NCI-H1436 (cell line): ENCODE results near the gene PLAAT4.
"Not testable (repeated sequence)": the region's sequence is repeated elsewhere in the genome, so short reads cannot be mapped to it uniquely, and the experiment has no call there.

Source experiments
- DNase-seq: peaks from one replicate; lab custom pipeline; 2025; lab: John Stamatoyannopoulos, UW

Gene PLAAT4

DNA sequence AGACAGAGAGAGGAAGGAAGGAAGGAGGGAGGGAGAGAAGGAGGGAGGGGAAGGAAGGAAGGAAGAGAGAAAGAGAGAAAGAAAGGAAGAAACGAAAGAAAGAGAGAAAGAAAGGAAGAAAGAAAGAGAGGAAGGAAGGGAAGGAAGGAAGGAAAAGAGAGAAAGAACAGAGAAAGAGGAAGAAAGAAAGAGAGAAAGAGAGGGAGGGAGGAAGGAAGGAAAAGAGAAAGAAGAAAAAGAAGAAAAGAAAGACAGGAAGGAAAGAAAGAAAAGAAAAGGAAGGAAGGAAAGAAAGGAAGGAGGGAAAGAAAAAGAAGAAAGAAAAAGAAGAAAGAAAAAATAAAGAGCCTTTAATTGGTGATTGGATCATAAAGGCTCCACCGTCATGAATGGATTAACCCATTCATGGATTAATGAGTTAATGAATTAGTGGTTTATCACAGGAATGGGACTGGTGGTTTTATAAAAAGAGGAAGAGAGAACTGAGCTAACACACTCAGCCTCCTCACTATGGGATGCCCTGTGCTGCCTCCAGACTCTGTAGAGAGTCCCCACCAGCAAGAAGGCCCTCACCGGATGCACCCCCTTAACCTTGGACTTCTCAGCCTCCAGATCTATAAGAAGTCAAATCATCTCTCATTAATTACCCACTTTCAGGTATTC, 35.5 kb downstream of the PLAAT4 start:
- DNase-seq: no peak

DNA sequence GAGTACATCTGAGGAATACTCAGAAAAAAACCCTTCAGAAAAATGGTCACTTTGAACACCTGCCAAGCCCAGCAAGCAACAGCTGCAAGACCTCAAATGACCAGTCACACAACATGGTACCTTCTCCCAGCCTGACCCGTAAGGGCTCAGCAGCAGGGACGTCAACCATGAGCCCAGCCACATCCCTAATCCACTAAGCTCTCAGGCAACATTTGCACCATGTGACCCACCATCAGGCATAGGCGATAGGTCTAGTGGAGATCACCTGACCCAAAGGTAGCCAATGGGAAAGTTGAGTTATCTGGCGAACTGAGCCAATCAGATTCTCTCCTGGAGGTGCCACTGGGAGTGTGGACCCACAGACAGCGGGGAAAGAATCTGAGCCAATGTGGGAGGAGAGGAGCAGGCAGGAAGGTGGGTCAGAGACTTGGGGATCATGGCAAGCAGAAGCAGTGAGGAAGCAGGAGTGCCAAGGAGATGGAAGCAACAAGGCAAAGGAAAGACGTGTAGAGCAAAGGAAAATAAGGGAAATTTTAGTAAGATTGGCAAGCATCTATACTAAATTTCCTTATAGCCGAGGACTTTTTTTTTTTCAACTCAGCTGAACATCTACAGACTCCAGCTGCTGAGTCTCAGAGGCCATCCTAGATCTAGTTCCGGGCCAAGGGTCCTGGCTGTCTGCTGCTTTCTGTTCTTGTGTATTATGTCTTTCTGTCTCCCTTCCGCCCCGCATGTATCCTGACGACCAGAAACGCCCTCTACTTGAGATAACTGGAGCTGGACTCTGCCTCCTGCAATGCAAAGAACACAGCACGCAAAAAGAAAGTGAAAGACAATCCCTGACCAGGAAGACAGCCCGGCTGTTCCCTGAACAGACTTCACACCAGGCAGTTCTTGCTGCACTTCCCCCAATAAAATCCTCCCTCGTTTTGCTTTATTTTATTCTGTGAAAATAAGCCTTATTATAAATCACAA, 37.6 kb downstream of the PLAAT4 start:
- DNase-seq: no peak

DNA sequence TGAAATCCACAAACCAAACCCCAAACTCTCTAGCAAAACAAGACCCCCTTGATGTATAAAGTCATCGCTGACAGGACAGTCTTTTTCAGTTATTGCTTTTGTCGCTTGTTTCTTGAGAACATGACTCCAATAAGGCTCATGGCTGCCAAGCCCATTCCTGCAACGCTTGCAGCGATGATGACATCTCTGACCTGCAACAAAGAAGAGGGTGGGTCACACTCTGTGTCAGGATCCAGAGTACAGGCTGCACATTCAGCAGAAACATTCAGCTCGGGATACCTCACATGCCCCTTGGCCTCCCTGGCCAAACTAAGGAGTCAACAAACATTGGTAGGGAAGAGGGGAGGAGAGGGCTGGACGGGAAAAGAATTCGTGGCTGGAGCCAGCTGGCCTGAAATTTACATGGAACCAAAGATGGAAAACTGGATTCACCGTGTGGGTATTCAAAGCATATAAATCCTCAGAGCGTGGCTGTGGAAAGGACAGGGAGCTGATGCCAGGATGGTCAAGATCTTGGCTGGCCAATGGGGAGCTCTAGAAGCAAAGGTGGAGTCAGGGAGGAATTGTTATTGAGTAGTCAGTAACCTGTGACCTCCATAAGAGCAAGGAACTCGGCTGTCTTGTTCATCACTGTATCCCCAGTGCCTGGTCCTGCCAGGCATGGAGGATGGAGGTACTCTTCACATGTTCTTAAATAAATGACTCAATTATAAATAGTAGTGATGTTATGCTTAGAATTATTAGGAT, 38.4 kb downstream of the PLAAT4 start:
- no peak for DNase-seq

DNA sequence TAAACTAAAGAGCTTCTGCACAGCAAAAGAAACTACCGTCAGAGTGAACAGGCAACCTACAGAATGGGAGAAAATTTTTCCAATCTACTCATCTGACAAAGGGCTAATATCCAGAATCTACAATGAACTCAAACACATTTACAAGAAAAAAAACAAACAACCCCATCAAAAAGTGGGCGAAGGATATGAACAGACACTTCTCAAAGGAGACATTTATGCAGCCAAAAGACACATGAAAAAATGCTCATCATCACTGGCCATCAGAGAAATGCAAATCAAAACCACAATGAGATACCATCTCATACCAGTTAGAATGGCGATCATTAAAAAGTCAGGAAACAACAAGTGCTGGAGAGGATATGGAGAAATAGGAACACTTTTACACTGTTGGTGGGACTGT, 42.3 kb downstream of the PLAAT4 start:
- DNase-seq: not testable (repeated sequence)

DNA sequence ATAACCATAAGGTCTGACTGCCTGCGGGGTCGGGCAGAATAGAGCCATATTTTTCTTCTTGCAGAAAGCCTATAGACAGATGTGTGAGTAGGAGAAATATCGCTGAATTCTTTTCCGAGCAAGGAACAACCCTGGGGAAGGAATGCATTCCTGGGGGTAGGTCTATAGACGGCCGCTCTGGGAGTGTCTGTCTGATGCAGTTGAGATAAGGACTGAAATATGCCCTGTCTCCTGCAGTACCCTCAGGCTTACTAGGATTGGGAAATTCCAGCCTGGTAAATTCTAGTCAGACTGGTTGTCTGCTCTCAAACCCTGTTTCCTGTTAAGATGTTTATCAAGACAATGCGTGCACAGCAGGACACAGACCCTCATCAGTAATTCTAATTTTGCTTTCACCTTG, 44.6 kb downstream of the PLAAT4 start:
- not testable (repeated sequence) for DNase-seq

DNA sequence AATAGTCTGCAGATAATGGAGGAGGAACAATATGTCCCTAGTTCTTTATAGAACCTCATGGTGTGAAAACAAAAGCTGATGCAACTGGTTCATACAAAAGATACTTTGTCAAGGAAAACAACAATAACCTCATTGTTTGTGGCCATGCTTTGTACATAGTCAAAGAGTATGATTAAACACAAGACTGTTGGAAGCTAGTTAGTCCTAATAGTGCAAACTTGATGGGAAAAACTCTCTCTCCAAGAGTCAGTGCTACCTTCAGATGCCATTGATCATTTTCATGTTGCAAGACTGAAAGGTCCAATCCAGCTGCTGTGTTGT, 46.7 kb downstream of the PLAAT4 start:
- no peak for DNase-seq

DNA sequence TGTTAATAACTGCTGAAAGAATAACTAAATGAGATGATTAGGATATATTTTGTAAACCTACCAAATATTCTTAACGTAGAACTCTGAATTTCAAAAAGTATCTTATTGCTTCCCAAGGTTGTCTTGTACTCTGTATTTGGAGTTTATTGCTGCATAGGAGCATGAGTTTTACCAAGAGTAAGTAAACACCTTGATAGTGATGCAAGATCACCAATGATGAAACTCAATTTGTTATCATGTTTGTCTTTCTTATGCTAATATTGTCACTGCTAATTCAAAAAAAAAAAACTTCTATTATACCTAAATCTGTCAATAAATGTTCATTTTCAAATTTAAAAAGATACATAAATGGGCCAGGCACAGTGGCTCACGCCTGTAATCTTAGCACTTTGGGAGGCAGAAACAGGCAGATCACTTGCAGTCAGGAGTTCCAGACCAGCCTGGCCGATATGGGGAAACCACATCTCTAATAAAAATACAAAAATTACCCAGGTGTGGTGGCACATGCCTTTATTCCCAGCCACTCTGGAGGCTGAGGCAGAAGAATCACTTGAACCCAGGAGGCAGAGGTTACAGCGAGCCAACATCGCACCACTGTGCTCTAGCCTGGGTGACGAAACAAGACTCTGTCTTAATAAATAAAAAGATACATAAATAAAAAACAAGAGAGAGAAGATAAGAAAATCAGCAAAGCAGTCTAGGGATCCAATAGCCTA, 50.0 kb downstream of the PLAAT4 start:
- DNase-seq: no peak

DNA sequence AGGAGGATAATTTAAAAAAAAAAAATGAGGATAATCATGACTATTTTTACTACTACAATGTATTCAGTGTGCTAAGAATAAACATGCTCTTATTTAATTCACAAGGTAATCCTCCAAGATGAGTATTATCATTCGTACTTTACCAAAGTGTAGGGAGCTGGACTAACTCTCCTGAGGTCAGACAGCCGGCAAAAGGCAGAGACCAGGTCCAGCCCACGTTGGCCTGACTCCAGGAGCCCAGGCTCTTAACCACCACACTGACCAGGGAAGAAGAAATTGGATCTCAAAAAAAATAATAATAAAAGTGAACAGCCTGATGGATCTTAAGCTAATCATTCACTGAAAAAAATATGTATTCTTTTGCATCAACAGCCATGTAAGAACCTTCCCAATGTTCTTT, 52.4 kb downstream of the PLAAT4 start:
- no peak for DNase-seq

DNA sequence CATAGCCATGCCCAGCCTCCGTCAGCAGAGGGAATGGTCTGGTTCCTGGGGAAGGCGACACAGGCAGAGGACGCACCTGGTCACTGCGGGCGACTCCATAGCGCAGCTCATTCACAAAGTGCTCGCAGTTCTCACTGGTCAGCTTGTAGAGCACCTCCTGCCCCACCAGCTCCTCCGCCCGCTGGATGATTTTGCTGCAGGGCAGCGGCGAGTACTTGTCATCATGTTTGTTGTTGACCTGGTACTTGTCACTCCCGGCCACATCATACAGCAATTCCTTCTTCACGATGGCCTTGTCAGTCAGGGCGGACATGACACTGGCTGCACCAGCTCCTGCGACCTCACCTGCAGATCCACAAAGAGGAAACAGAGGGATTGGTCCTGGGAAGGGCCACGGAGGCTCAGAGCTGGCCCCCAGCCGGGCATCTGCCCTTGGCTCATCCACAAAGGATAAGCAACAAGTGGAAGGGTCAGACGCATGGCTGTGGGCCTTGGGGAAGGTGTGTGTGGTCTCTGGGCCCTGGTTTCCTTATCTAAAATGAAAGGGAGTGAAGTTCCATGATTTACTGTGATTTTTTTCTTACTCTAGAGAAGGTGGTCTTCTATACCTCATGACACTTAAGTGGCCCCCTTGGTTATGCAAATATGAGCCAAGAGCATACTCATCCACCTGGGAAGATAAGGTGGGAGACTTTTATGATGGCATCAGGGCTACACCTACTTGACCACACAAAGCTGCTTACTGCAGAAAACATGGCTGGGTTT, 53.6 kb downstream of the PLAAT4 start:
- no peak for DNase-seq

DNA sequence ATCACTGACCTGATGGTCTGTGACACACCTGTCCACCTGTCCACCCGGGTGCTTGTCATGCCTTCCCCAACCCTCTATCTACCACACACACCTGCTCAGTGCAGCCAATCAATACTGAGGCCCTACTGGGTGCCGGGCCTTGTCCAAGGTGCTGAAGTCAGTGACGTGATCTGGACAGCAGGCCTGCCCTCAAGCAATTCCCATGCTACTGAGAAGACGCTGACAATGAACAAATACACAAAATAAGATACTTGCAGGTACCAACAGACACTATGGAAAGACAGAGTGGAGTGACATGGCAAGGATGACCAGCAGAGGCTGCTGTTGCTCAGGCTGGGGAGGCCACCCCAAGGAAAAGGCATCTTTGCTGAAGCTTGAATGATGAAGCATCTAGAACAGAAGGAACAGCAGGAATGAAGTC, 56.4 kb downstream of the PLAAT4 start:
- peak; percentile 22 for DNase-seq

DNA sequence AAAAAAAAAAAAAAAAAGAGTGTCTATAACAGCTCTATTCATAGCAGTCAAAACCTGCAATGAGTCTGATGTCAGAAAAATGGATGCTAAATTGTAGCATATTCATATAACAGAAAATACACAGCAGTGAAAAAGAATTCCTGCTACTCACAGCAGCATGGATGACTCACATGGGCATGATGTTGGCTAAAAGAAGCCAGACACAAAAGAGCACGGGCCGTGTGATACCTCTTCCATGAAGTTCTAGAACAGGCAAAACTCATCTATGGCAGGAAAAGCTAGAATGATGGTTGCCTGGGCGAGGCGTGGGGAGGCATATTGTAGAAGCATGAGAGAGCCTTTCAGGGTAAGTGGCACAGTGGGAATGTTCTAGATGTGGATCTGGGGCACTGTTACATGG, 58.7 kb downstream of the PLAAT4 start:
- DNase-seq: no peak
